ENCODE measurements around the gene TGFBR3. TPM values are rescaled to one million over a fixed set of nuclear protein-coding genes. Genes with fewer than 3 reads are reported as not detected.
"Not testable (repeated sequence)": the region's sequence is repeated elsewhere in the genome, so short reads cannot be mapped to it uniquely, and the experiment has no call there.

The TGFBR3 gene
- polyA plus RNA-seq, 1 donor (not counting 4 experiments of a cell fraction or from before 2014, with no cell fraction given), result 1.2 TPM

- Histone ChIP-seq H3K4me2 (ENCODE audit: control insufficient read depth, extremely low read depth, insufficient read depth, low read depth, low read length) (no peak overlapping the region), H3K9ac (ENCODE audit: control insufficient read depth, extremely low read depth, insufficient read depth, low read length) (no peak overlapping the region), H4K20me1 (ENCODE audit: control insufficient read depth, extremely low read depth, insufficient read depth, low read length) (no peaks in the 10 kb centered on the region), H3K27me3 (ENCODE audit: control insufficient read depth, extremely low read depth, insufficient read depth, low read length) (no peaks in the 10 kb centered on the region), H3K4me1 (ENCODE audit: control insufficient read depth, extremely low read depth, insufficient read depth, low read length) (no peaks in the 10 kb centered on the region), H2AFZ (ENCODE audit: control insufficient read depth, low read length) (no peak overlapping the region), H3K36me3 (ENCODE audit: control insufficient read depth in 2 of 2, extremely low read depth in 1 of 2, insufficient read depth in 2 of 2, low read length in 2 of 2) (no peaks in the 10 kb centered on the region), H3K9me3 (ENCODE audit: control insufficient read depth, low read depth, low read length) (no peaks in the 10 kb centered on the region), H3K79me2 (ENCODE audit: control insufficient read depth, insufficient read depth, low read length) (no peaks in the 10 kb centered on the region), H3K9me1 (ENCODE audit: control insufficient read depth, extremely low read depth, insufficient read depth, low read length) (no peaks in the 10 kb centered on the region), H3K4me3 (ENCODE audit: control insufficient read depth in 2 of 3, extremely low read depth in 1 of 3, insufficient read depth in 2 of 3, low read depth in 1 of 3, low read length in 3 of 3) (no peak overlapping the region), H3K27ac (ENCODE audit: control insufficient read depth, insufficient read depth, low read length) (no peak overlapping the region)
- DNase-seq (ENCODE audit: low read depth, low spot score) (no peak), FAIRE-seq (no peak)
- no peak for TF ChIP-seq EZH2 (IDR thresholded peaks at IDR 0.05; ENCODE audit: low read length)
- TF ChIP-seq, protein P1, sequence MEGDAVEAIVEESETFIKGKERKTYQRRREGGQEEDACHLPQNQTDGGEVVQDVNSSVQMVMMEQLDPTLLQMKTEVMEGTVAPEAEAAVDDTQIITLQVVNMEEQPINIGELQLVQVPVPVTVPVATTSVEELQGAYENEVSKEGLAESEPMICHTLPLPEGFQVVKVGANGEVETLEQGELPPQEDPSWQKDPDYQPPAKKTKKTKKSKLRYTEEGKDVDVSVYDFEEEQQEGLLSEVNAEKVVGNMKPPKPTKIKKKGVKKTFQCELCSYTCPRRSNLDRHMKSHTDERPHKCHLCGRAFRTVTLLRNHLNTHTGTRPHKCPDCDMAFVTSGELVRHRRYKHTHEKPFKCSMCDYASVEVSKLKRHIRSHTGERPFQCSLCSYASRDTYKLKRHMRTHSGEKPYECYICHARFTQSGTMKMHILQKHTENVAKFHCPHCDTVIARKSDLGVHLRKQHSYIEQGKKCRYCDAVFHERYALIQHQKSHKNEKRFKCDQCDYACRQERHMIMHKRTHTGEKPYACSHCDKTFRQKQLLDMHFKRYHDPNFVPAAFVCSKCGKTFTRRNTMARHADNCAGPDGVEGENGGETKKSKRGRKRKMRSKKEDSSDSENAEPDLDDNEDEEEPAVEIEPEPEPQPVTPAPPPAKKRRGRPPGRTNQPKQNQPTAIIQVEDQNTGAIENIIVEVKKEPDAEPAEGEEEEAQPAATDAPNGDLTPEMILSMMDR (optimal IDR thresholded peaks at IDR 0.05 in 1 of 3, IDR thresholded peaks at IDR 0.05 in 1 of 3, conservative IDR thresholded peaks at IDR 0.05 in 1 of 3; ENCODE audit: extremely low read depth in 1 of 3, insufficient read depth in 2 of 3, low read length in 3 of 3), result no peak
- dilution Hi-C loops (cut with MboI; ENCODE audit: extremely low pct_ligation_motif_present, low sequenced_read_pairs), result no loop called here
Observed at GRCh38 chr1:91835087-91835521, 50.8 kb downstream of the TGFBR3 start.

- not testable (repeated sequence) for H3K9me3 ChIP-seq (ENCODE audit: control insufficient read depth, low read depth, low read length)
Observed at GRCh38 chr1:91834549-91834948, 51.4 kb downstream of the TGFBR3 start.

GRCh38 chr1:91833946-91834345, 52.0 kb downstream of the TGFBR3 start:
- H3K9ac ChIP-seq (ENCODE audit: control insufficient read depth, extremely low read depth, insufficient read depth, low read length), result no peak overlapping the region
- no peak for FAIRE-seq
- H2AFZ ChIP-seq (ENCODE audit: control insufficient read depth, low read length), result no peak overlapping the region
- no peak overlapping the region for H3K27ac ChIP-seq (ENCODE audit: control insufficient read depth, insufficient read depth, low read length)
- TF ChIP-seq, protein P1 (optimal IDR thresholded peaks at IDR 0.05 in 1 of 3, IDR thresholded peaks at IDR 0.05 in 1 of 3, conservative IDR thresholded peaks at IDR 0.05 in 1 of 3; ENCODE audit: extremely low read depth in 1 of 3, insufficient read depth in 2 of 3, low read length in 3 of 3), result no peak
- TF ChIP-seq EZH2 (IDR thresholded peaks at IDR 0.05; ENCODE audit: low read length), result no peak
- no peaks in the 10 kb centered on the region for H3K4me1 ChIP-seq (ENCODE audit: control insufficient read depth, extremely low read depth, insufficient read depth, low read length)
- no peak overlapping the region for H3K4me2 ChIP-seq (ENCODE audit: control insufficient read depth, extremely low read depth, insufficient read depth, low read depth, low read length)
- no peaks in the 10 kb centered on the region for H3K9me1 ChIP-seq (ENCODE audit: control insufficient read depth, extremely low read depth, insufficient read depth, low read length)
- no peaks in the 10 kb centered on the region for H4K20me1 ChIP-seq (ENCODE audit: control insufficient read depth, extremely low read depth, insufficient read depth, low read length)
- no peaks in the 10 kb centered on the region for H3K9me3 ChIP-seq (ENCODE audit: control insufficient read depth, low read depth, low read length)
- no peaks in the 10 kb centered on the region for H3K36me3 ChIP-seq (ENCODE audit: control insufficient read depth in 2 of 2, extremely low read depth in 1 of 2, insufficient read depth in 2 of 2, low read length in 2 of 2)
- no peaks in the 10 kb centered on the region for H3K27me3 ChIP-seq (ENCODE audit: control insufficient read depth, extremely low read depth, insufficient read depth, low read length)
- H3K4me3 ChIP-seq (ENCODE audit: control insufficient read depth in 2 of 3, extremely low read depth in 1 of 3, insufficient read depth in 2 of 3, low read depth in 1 of 3, low read length in 3 of 3), result no peak overlapping the region
- dilution Hi-C loops (cut with MboI; ENCODE audit: extremely low pct_ligation_motif_present, low sequenced_read_pairs), result no loop called here
- no peak for DNase-seq (ENCODE audit: low read depth, low spot score)
- H3K79me2 ChIP-seq (ENCODE audit: control insufficient read depth, insufficient read depth, low read length), result no peaks in the 10 kb centered on the region

More at GRCh38 chr1:91834549-91834948, 51.4 kb downstream of the TGFBR3 start:
- H2AFZ ChIP-seq (ENCODE audit: control insufficient read depth, low read length); H3K36me3 ChIP-seq (ENCODE audit: control insufficient read depth in 2 of 2, extremely low read depth in 1 of 2, insufficient read depth in 2 of 2, low read length in 2 of 2); H3K4me1 ChIP-seq (ENCODE audit: control insufficient read depth, extremely low read depth, insufficient read depth, low read length); H3K79me2 ChIP-seq (ENCODE audit: control insufficient read depth, insufficient read depth, low read length); H3K27me3 ChIP-seq (ENCODE audit: control insufficient read depth, extremely low read depth, insufficient read depth, low read length); dilution Hi-C loops (cut with MboI; ENCODE audit: extremely low pct_ligation_motif_present, low sequenced_read_pairs); H3K27ac ChIP-seq (ENCODE audit: control insufficient read depth, insufficient read depth, low read length); DNase-seq (ENCODE audit: low read depth, low spot score); H3K4me3 ChIP-seq (ENCODE audit: control insufficient read depth in 2 of 3, extremely low read depth in 1 of 3, insufficient read depth in 2 of 3, low read depth in 1 of 3, low read length in 3 of 3); H3K4me2 ChIP-seq (ENCODE audit: control insufficient read depth, extremely low read depth, insufficient read depth, low read depth, low read length); H3K9ac ChIP-seq (ENCODE audit: control insufficient read depth, extremely low read depth, insufficient read depth, low read length); FAIRE-seq; H3K9me1 ChIP-seq (ENCODE audit: control insufficient read depth, extremely low read depth, insufficient read depth, low read length); H4K20me1 ChIP-seq (ENCODE audit: control insufficient read depth, extremely low read depth, insufficient read depth, low read length): not testable (repeated sequence)

Measured in keratinocyte (primary cell).